IPS-18a (cell line): ENCODE measurements around the gene DISC1.
"Not testable (repeated sequence)": the region's sequence is repeated elsewhere in the genome, so short reads cannot be mapped to it uniquely, and the experiment has no call there.

Experiments
- H3K27ac ChIP-seq: one replicate; pipeline ENCODE4 v1.5.1; 2013; ENCODE audit warnings: low read length
- H3K27me3 ChIP-seq: one replicate; pipeline ENCODE4 v1.6.1; 2013; ENCODE audit warnings: mild to moderate bottlenecking, low read length; ENCODE audit not compliant: control insufficient read depth, insufficient read depth
- H3K36me3 ChIP-seq: one replicate; pipeline ENCODE4 v1.6.1; 2013; ENCODE audit warnings: low read depth, low read length; ENCODE audit not compliant: control insufficient read depth
- H3K4me1 ChIP-seq: one replicate; pipeline ENCODE4 v1.6.1; 2013; ENCODE audit warnings: low read depth, low read length; ENCODE audit not compliant: control insufficient read depth
- H3K4me3 ChIP-seq: one replicate; pipeline ENCODE4 v1.5.1; 2013; ENCODE audit warnings: low read length
- H3K9ac ChIP-seq: one replicate; pipeline ENCODE4 v1.6.1; 2013; ENCODE audit warnings: mild to moderate bottlenecking, low read length, moderate library complexity
- H3K9me3 ChIP-seq: one replicate; pipeline ENCODE4 v1.6.1; 2013; ENCODE audit warnings: low read depth, low read length; ENCODE audit not compliant: control insufficient read depth

The DISC1 gene

DNA sequence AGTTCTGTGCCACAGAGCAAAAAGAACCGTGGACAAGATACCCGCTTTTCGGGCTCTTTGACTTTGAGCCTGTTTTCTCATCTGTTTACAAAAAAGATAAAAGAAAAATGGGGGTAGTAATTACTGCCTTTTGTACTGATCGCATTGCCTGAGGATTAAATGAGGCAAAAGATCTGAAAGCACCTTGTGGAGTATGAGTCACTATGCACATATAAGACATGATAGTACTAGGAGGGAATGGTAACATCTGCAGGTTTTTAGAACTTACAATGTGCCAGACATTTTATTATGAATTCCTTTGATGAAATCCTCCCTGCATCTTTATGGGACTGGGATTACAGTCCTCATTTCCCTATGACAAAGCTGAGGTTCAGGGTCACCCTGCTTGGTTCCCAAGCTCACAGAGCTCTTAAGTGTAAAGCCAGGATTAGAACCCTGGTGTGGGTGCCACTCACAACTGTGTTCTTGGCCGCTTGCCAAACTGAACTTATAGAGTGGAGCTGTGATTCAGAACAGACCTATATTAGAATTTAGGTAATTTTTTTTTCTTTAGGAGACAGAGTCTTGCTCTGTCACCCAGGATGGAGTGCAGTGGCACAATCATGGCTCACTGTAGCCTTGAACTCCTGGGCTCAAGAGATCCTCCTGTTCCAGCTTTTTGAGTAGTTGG is 1.8 kb downstream of the DISC1 start:
- no peak overlapping the region for H3K27ac ChIP-seq
- no peaks in the 10 kb centered on the region for H3K36me3 ChIP-seq
- peaks cover 33% of the 10 kb centered on the region for H3K27me3 ChIP-seq
- peaks cover 9% of the 10 kb centered on the region for H3K4me1 ChIP-seq
- H3K9me3 ChIP-seq = no peaks in the 10 kb centered on the region
- no peak overlapping the region for H3K4me3 ChIP-seq
- no peak overlapping the region for H3K9ac ChIP-seq

GRCh38 chr1:231629132-231629531 is 2.5 kb downstream of the DISC1 start:
- Histone ChIP-seq H3K9ac (no peak overlapping the region), H3K27ac (no peak overlapping the region), H3K36me3 (no peaks in the 10 kb centered on the region), H3K27me3 (peaks cover 25% of the 10 kb centered on the region), H3K9me3 (no peaks in the 10 kb centered on the region), H3K4me3 (no peak overlapping the region), H3K4me1 (peaks cover 9% of the 10 kb centered on the region)

- H3K36me3 ChIP-seq = no peaks in the 10 kb centered on the region
- H3K27ac ChIP-seq = no peak overlapping the region
- H3K9ac ChIP-seq = no peak overlapping the region
- no peak overlapping the region for H3K4me3 ChIP-seq
- no peaks in the 10 kb centered on the region for H3K9me3 ChIP-seq
- H3K4me1 ChIP-seq = peaks cover 9% of the 10 kb centered on the region
- H3K27me3 ChIP-seq = peaks cover 18% of the 10 kb centered on the region
Measured at GRCh38 chr1:231630558-231631205, 4.1 kb downstream of the DISC1 start.

DNA sequence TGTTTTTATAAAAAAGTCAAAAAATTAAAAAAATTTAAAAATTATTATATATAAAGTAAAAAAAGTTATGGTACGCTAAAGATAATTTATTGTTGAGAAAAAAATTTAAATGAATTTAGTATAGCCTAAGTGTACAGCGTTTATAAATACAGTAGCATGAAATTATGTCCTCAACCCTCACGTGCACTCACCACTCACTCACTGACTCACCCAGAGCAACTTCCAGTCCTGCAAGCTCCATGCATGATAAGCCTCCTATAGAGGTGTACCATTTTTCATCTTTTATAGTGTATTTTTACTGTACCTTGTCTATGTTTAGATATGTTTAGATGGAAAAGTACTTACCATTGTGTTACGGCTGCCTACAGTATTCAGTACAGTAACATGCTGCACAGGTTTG is 5.1 kb downstream of the DISC1 start:
- H3K36me3 ChIP-seq = no peaks in the 10 kb centered on the region

DNA sequence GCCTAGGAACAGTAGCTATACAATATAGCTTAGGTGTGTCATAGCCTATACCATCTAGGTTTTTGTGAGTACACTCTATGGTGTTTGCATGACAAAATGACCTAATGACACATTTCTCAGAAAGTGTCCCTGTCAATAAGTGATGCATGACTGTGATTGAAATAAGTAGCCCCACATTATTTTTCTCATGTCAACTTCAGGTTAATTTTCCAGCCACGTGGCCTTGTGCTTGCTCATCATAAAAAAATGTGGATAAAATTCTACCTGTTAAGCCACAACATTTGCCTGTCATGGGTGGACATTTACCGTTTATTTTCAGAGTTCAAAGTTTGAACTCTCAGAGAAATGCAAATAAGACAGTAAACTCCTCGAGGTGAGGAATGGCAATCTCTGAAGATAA is 5.5 kb downstream of the DISC1 start:
- no peak overlapping the region for H3K4me3 ChIP-seq
- H3K9ac ChIP-seq = no peak overlapping the region
- peaks cover 3% of the 10 kb centered on the region for H3K4me1 ChIP-seq
- no peaks in the 10 kb centered on the region for H3K9me3 ChIP-seq
- H3K27me3 ChIP-seq = peaks cover 12% of the 10 kb centered on the region
- H3K36me3 ChIP-seq = no peaks in the 10 kb centered on the region
- H3K27ac ChIP-seq = no peak overlapping the region

More for the DNA sequence above, 5.1 kb downstream of the DISC1 start:
- H3K9me3 ChIP-seq = no peaks in the 10 kb centered on the region
- H3K9ac ChIP-seq = no peak overlapping the region
- no peak overlapping the region for H3K27ac ChIP-seq
- peaks cover 12% of the 10 kb centered on the region for H3K27me3 ChIP-seq
- H3K4me3 ChIP-seq = no peak overlapping the region
- peaks cover 3% of the 10 kb centered on the region for H3K4me1 ChIP-seq

DNA sequence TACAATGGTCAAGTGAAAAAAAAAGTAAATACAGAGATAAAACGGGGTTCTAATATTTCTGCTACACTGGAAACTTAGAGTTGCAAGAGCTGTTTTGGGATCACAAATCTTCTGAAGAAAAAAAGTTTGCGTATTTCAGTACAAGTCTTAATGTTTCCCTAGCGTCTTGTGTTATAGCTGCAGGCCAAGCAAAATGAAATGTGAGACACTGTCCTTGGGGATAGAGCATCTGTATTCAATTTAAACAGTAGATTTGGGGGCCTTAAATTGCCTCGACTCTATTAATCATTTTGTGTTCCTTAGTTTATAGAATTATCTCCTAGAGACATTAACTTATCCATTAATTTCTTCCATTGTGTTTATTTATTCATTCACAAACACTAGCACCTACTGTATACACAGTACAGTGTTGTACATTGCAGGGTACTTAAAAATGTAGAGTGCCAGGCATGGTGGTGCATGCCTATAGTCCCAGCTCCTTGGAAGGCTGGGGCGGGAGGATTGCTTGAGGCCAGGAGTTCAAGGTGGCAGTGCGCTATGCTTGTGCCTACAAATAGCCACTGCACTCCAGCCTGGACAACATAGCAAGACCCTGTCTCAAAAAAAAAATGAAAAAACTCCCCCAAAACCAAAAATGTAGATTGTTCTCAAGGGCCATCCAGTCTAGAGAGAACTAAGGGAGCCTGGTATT is 7.9 kb downstream of the DISC1 start:
- Histone ChIP-seq H3K9ac (no peak overlapping the region), H3K4me3 (no peak overlapping the region), H3K27me3 (no peaks in the 10 kb centered on the region), H3K4me1 (no peaks in the 10 kb centered on the region), H3K36me3 (no peaks in the 10 kb centered on the region), H3K9me3 (no peaks in the 10 kb centered on the region), H3K27ac (no peak overlapping the region)

- H3K4me1 ChIP-seq = no peaks in the 10 kb centered on the region
- H3K27me3 ChIP-seq = no peaks in the 10 kb centered on the region
- H3K9ac ChIP-seq = no peak overlapping the region
Measured at GRCh38 chr1:231636157-231636556, 9.6 kb downstream of the DISC1 start.

GRCh38 chr1:231636922-231637321 is 10.3 kb downstream of the DISC1 start:
- not testable (repeated sequence) for H3K4me3 ChIP-seq, H3K36me3 ChIP-seq, H3K9me3 ChIP-seq, H3K9ac ChIP-seq, H3K4me1 ChIP-seq, H3K27ac ChIP-seq, H3K27me3 ChIP-seq

More at GRCh38 chr1:231636157-231636556, 9.6 kb downstream of the DISC1 start:
- H3K9me3 ChIP-seq = no peaks in the 10 kb centered on the region
- no peak overlapping the region for H3K4me3 ChIP-seq
- no peak overlapping the region for H3K27ac ChIP-seq
- H3K36me3 ChIP-seq = no peaks in the 10 kb centered on the region

DNA sequence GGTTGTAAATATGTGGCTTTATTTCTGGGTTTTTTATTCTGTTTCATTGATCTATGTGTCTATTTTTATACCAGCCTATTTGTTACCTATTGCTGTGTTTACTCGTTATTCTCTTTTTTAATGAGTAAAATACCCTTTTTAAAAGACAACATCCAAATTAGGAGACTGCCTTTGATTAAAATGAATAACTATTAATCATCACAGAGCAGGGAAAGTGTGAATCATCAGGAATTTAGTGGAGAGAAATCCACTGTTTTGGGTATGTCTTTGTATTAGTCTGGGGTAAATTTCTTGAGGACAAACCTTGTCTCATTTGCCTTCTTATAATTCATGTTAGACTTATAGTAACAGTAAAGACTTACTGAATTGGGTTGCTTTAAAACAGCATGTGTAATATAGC is 12.1 kb downstream of the DISC1 start:
- no peaks in the 10 kb centered on the region for H3K36me3 ChIP-seq
- H3K9ac ChIP-seq = no peak overlapping the region
- H3K4me3 ChIP-seq = no peak overlapping the region
- H3K4me1 ChIP-seq = no peaks in the 10 kb centered on the region
- H3K27me3 ChIP-seq = no peaks in the 10 kb centered on the region
- no peaks in the 10 kb centered on the region for H3K9me3 ChIP-seq
- H3K27ac ChIP-seq = no peak overlapping the region

- Histone ChIP-seq H3K27ac (no peak overlapping the region), H3K9me3 (no peaks in the 10 kb centered on the region), H3K27me3 (no peaks in the 10 kb centered on the region), H3K36me3 (no peaks in the 10 kb centered on the region), H3K4me3 (no peak overlapping the region), H3K4me1 (no peaks in the 10 kb centered on the region), H3K9ac (no peak overlapping the region)
Measured at GRCh38 chr1:231639819-231640218, 13.2 kb downstream of the DISC1 start.

GRCh38 chr1:231641444-231641843 is 14.9 kb downstream of the DISC1 start:
- not testable (repeated sequence) for H3K27ac ChIP-seq, H3K36me3 ChIP-seq, H3K4me1 ChIP-seq, H3K9me3 ChIP-seq, H3K27me3 ChIP-seq, H3K9ac ChIP-seq, H3K4me3 ChIP-seq

DNA sequence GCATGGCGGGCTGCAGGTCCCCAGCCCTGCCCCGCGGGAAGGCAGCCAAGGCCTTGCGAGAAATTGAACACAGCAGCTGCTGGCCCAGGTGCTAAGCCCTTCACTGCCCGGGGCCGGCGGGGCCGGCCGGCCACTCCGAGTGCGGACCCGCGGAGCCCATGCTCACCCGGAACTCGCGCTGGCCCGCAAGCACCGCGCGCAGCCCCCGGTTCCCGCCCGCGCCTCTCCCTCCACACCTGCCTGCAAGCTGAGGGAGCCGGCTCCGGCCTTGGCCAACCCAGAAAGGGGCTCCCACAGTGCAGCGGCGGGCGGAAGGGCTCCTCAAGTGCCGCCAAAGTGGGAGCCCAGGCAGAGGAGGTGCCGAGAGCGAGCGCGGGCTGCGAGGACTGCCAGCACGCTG is 15.5 kb downstream of the DISC1 start:
- H3K4me1 ChIP-seq, H3K27me3 ChIP-seq, H3K9me3 ChIP-seq, H3K27ac ChIP-seq, H3K9ac ChIP-seq, H3K4me3 ChIP-seq, H3K36me3 ChIP-seq: not testable (repeated sequence)
